AML-193 (cell line): ENCODE data around the gene CFAP206.
"Not testable (repeated sequence)": the region's sequence is repeated elsewhere in the genome, so short reads cannot be mapped to it uniquely, and the experiment has no call there.

Experiments used
- DNase-seq, 2 experiments: peaks; one replicate each; lab custom pipeline; 2025; lab: John Stamatoyannopoulos, UW

The CFAP206 gene

DNA sequence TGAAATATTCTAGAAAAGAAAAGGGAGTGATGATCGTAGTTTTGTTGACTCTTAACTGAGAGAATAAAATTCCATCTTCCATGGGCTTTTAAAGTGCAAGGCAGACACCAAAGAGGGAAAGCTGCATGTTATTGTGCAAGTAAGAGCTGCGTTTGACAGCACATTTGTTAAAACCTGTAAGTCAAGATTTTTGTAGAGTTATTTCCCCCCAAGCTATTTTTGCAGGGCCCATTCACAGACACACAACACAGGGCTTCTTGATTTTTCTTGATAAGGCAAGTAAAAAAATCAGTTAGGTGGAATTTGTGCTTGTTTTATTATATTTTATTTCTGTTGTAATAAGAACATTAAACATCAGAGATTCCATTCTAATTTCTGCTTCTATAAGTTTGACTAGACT is 13.8 kb downstream of the CFAP206 start:
- no peak for DNase-seq

DNA sequence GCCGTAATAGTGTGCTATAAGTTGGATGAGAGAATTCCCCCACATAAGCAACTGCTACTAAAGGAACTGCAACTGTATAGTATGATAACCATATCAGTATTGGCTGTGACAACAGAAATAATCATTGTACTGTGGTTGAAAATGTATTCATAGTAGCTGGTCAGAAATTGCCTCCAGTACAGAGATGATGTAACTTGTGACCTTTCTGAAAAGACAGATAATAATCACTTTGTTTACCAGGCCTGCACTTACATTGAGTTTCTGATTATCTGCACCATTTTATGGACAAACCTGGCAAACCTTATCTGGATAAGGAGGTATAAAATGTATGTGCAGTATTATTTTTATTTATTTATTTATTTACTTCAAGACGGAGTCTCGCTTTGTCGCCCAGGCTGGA is 19.0 kb downstream of the CFAP206 start:
- DNase-seq: no peak

DNA sequence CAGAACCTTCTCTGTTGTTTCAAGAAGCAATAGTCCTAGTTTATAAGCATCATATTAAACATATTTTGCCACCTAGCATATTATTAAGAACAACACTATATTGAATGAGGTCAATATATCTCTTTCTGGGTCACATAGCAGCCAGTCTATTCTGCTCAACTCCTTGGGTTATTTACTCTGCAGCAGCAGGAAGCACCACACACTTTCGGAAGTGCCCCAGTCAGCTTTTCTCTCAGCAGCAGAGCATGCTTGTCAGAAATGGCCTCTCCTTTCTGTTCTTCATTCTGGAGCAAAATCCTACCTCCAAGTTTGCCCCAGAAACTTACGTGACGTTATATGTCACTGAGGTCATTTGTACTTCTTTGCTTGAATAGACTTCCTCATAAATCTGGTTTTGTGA is 22.7 kb downstream of the CFAP206 start:
- no peak for DNase-seq

DNA sequence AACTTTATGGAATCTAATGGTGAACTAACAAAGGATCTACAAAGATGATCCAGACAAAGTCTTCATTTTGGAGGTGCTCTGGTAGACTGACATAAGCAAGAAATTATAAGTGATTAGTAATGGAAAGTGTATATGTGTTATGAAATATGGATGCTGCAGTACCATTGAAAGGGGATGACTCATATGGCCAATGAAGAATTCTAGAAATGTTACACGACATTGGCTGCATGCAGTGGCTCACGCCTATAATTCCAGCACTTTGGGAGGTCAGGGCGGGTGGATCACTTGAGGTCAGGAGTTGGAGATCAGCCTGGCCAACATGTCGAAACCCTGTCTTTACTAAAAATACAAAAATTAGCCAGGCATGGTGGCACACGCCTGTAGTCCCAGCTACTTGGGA is 23.5 kb downstream of the CFAP206 start:
- DNase-seq: no peak

DNA sequence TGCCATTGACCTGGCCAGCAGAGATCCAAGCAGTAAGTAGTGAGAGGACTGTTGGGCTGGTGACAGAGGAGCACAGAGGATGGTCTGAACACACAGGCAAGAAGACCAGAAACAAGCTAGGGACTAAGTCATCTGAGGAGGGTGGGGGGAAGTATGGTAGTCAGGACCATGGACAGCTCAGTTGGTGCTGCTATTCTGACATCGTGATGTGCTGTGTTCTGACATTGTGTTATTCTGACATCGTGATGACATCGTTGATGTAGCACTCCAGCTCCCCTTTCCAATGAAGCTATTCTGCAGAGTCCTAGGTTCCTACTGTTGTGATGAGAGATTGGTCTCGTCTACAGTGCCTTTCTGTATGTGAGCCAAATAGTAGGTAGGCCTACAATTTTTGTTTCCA is 28.7 kb downstream of the CFAP206 start:
- peak; percentile 62 for DNase-seq

DNA sequence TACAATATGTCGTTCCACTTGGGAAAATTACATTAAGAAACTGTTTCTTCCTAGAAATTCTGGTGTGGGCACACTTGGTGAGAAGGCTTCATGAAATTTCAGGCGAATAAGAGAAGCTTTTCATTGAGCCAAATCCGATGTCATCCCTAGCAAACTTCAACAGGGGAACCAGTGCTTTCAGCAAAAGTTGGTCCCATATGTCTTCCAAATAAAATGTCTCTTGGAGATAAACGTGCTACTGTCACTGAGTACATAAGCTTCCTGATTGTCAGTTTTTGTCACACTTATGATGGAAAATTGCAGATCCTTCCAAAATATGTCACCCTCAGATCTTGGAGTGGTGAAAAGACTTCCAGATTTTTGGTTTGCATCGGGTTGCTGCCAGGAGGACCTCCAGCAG is 33.9 kb downstream of the CFAP206 start:
- no peak for DNase-seq

DNA sequence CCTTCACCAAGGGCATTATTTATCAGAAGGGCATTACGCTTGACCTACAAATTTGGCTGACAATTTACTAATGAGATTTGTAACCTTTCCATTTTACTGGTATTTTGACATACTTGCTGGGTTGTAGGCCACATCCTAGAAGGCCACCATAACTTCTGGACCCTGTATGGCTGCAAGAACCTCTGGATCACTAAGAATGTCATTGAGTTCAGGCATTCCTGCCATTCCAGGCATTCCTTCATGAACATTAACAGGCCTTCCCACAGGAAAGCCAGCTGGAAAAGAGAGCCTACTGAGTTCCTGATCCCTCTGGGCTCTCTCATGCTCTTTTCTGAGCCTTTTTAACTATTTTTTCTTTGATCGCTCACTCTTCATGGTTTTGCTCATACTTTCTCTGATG is 36.6 kb downstream of the CFAP206 start:
- DNase-seq: no peak

DNA sequence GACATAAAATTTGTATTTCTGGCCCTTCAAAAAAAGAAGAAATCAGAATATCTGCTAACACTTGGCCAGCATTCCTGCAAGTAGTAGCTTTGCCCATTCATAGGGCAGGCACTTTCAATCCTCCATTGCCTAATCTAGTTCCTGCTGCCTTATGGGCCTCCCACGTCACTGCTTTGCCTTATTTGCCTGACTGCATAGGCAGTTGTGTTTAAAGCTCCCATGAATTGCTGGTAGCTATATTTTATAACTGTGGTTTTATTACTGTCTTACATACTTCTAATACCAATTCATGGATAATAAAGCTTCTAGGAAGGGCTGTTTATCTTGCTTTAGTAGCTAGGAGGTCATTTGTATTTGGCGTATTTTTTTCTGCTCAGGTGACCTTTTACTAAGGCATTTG is 57.3 kb downstream of the CFAP206 start:
- DNase-seq: no peak

DNA sequence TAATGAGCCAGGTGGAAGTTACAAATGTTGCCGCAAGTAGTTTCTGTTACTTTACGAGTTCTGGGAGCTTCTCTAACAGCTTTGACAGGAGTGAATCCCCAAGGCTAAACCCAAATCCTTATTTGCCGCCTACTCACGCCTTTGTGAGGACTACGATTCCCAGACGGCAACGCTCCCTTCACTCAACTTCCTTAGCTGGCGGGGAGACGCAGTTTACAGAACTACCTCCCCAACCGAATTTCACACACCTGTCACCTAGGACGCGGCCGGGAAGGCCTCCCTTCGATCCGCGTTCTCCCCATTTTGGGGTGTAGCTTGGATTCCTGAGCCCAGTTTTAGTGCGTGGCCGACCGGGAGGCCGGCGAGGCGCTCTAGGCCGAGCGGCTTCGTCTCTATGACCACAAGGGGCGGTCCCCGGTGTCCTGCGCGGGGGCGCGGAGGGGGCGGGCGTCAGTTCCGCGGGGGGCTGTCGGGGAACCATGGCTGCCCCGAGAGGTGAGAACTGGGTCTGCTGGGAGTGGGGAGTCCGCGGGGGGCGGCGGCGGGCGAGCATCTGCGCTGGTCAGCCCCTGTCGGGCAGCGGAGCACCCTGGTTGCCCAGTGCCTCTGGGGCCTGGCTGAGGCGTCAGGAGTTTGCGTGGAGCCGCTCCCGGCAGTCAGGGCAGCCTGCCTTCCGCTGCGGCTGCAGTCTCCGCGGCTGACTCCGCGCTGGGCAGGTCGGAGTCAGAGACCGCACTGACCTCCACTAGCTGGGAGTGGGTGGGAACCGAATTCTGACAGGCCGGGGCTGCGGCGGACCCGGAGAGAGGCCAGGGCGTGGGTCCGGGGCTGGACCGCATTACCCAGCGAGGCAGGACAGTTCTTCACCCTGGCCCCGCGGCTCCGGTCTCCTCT is 65.0 kb downstream of the CFAP206 start, which contains the start of gene SLC35A1:
SLC35A1 (plus strand) TSS at position 450 of the 894 bp plus-strand sequence; CDS start at position 480, 30 bp downstream.
- peak; percentile 82 to 91 for DNase-seq

DNA sequence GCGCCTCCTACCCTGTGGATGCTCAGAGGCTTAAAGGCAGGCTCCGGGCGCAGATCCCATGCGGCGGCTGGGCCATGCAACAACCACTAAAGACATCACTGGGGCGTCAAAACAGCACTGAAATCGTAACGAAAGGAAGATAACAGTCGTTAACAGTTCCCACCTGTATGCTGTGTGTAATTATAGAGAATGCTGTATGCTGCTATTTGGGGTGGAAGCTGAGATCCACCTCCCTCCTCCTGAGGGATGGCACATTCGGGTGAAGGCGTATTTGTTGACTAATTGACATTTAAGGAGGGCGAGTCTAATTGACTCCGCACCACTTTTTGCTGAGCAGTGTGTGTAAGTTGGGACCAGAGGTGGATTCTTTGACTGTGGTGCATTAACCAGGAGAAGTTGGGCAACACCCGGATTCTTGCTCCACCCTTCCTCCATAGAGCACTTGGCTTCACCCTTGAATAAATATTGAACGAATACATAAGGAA is 65.7 kb downstream of the CFAP206 start:
- peak; percentile 67 for DNase-seq

DNA sequence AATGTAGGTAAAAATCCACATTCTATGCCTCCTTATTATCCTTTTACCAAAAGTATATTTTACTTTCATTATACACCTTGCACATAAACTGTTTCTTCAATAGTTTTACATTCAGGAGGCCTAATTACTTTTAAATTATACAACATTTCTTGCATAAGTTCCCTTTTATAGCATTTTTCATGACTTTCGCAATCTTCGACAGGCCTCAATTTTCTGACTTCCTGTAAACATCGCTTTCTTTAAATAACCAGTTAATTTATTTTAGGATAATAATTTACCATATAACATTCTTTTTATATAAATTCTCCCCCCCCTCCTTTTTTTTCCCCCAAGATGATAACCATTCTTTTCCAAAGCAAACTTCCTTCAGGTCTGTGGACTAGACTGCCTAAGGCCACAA is 74.2 kb downstream of the CFAP206 start:
- peak; percentile 80 to 87 for DNase-seq

DNA sequence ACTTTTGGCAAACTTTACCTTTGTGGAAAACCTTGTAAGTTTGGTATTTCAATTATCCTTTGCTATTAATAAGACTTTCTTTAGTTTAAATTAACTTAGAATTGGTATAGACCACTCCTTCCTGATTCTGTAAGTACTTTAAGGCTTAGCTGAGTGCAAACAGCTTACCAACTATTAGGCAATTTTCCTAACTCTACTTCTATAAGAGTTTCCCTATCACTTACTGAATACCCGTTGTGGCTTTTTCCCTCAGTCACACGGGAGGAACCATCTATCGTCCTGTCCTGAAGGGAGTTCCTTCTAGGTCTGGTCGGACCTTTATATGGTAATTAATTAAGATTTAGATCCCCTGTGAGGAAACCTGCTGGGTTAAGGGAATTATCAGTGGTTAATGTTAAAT is 74.6 kb downstream of the CFAP206 start:
- peak; percentile 97 for DNase-seq

DNA sequence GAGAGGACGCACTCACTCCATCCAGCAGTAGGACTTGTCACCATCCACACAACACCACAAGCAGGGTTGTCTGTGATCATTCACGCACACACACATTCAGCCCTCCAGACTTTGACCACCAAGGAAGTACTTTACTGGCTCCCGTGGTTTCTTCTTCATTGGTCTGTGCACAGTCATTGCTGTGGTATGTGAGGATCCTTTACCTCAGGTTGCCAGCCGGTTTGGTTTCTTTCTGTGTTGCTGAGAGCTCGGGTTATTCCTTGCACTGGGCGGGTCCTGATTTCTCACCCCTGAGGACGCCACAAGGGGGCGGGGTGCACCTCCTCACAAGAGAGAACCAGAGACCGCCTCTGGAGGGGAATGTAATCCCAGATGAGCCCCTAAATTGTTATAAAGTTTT is 76.2 kb downstream of the CFAP206 start:
- no peak for DNase-seq

DNA sequence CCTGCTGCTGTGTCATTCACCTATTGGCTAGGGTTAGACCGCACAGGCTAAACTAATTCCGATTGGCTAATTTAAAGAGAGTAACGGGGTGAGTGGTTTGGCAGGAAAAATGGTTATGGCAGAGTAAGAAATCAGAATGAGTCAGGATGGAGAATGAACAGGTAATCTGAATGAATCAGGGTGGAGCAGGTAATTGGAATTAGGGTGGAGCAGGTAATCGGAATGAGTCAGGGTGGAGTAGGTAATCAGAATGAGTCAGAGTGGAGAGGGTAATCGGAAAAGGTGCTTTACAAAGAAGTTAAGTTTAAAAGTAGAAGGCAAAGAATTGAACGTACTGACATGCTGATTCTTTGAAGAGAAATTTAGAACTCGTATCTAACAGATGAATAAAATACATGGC is 76.7 kb downstream of the CFAP206 start:
- DNase-seq: no peak

DNA sequence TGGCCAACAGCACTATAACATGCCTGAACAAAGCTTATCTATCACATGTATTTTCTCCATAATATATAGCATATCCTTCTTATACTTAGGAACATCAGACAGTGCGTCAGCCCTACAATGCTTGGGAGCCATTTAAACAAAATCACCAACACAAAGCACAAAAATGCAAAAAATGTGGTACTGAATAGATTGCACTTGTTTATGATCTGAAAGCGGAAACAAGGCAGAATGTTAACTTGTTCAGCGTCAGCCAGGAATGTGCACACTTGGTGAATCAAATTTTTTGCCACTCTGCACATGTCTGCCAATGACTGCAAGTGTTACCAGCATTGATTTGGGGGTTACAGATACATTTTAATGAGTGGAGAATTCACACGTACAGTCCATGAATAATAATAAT is 79.8 kb downstream of the CFAP206 start:
- DNase-seq: no peak

DNA sequence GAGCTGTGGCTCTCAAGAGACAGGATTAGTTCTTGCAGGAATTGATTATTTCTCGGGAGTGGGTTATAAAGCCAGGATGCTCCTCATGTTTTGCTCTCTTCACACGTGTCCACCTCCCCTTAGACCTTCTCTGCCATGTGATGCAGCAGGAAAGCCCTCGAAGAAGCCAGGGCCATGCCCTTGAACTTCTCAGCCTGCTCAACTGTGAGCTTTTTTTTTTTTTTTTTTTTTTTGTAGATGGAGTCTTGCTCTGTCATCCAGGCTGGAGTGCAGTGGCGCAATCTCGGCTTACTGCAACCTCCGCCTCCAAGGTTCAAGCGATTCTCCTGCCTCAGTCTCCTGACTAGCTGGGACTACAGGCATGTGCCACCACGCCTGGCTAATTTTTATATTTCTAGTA is 81.6 kb downstream of the CFAP206 start:
- DNase-seq: not testable (repeated sequence)

DNA sequence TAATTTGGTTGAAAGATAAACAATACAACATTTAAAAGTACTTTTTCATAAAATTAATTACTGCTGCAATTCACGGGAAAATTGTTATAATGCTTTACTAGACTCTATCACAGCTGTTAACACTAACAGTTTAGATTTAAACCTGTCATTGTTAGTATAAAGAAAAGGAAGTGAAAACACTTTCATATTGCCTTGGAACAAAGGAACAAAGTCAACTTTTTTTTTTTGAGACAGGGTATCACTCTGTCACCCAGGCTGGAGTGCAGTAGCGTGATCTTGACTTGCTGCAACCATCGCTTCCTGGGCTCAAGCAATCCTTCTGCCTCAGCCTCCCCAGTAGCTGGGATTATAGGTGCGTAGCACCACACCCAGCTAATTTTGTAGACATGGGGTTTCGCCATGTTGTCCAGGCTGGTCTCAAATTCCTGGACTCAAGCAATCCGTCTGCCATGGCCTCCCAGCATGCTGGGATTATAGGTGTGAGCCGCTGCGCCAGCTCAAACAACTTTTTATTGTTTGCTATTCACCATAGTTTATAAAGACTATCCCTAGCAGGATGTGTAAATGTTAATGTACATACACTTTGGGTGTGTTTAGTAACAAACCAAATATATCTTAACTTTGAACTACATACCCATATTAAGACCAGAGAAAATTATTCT is 87.1 kb downstream of the CFAP206 start:
- DNase-seq: no peak

DNA sequence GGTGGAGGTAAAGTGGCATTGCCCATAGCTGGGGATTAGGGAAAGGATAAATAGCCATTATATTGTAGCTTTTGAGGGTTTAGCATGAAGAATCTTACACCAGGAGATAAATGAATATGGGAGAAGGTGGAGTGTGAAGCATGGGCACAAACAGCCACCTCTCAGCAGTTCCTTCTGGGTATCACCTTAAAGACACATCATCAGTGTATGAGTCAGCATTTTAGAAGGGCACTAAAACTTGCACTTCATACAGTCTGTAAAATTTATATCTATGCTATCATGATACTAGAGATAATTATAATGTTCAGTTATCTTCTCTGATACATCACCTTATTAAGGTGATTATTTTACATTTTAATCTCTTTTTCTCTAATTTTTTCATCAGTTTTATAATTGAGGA is 90.3 kb downstream of the CFAP206 start:
- no peak for DNase-seq

DNA sequence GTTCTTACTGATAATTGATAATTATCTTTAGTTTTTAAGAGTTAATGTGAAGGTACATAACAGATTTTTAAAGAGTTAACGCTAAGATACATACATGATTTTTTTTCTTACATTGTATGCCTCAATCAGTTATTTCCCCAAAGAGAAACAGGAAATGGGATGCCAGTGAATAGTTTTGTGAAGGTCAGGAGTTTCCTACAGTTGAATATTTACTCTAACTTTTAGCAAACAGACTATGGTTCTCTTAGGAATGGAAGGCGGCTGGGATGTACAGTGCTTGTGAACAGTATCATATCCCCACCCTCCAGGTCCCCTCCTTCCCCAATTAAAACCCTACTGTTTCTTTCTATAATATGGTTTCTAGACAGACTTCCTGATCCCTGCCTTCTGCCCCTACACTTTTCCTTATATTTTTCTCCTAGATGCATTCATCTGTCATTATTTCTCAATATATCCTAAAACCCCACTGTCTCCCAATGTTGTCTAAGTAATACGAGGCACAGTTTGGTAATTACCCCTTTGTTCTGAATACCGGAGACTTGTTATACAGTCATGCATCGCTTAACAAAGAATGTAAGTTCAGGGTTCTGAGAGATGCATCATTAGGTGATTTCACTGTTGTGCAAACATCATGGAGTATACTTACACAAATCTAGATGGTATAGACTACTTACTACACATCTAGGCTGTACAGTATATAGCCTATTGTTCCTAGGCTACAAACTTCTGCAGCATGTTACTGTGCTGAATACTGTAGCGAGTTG is 94.2 kb downstream of the CFAP206 start:
- DNase-seq: no peak

DNA sequence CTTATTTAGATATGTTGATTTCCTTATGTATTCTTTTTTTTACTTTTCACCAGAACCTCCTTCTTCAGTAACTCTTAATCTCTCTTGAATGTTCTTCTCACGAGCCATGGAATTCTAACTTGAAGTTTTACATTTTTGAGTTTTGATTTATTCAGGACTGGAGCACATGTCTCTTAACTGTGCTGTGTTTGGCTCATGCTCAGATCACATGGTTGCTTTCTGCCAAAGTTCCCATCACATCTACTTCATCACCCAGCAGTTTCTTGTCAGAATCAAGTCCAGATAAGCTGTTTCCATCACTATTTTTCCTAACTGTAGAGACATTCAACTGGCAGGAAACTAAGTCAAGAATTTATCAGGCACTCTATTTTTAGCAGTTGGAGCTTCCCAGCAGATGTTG is 96.7 kb downstream of the CFAP206 start:
- DNase-seq: no peak
